Mesenchymal stem cell (in vitro differentiated cells and primary cell): ENCODE results near the gene SV2B.

ENCODE experiments used
- DNase-seq: peaks from one replicate; pipeline ENCODE4 v3.0.0-alpha.2; 2013
- H2AFZ ChIP-seq: one replicate; pipeline ENCODE4 v1.6.1; 2013; ENCODE audit warnings: low read depth, mild to moderate bottlenecking, control low read depth, inconsistent platforms, low read length, moderate library complexity
- H2AK5ac ChIP-seq: 2 replicates; pipeline ENCODE4 v1.6.1; 2013; ENCODE audit warnings: low read length, moderate library complexity, mild to moderate bottlenecking, inconsistent platforms; ENCODE audit not compliant: severe bottlenecking
- H2BK120ac ChIP-seq: one replicate; pipeline ENCODE4 v1.6.1; 2013; ENCODE audit warnings: low read depth, mild to moderate bottlenecking, inconsistent platforms, low read length, moderate library complexity
- H2BK12ac ChIP-seq, 2 experiments: one replicate each; pipeline ENCODE4 v1.6.1; 2013; ENCODE audit warnings: inconsistent platforms in 2 of 2, low read length in 2 of 2, mild to moderate bottlenecking in 2 of 2, moderate library complexity in 2 of 2, control low read depth in 1 of 2
- H2BK15ac ChIP-seq: one replicate; pipeline ENCODE4 v1.6.1; 2013; ENCODE audit warnings: mild to moderate bottlenecking, low read depth, inconsistent platforms; ENCODE audit not compliant: poor library complexity, severe bottlenecking
- H2BK5ac ChIP-seq: 2 replicates; pipeline ENCODE4 v1.6.1; 2013; ENCODE audit warnings: low read depth, mild to moderate bottlenecking, low read length, control low read depth, inconsistent platforms; ENCODE audit not compliant: poor library complexity, severe bottlenecking
- H3K14ac ChIP-seq, 2 experiments: one replicate each; pipeline ENCODE4 v1.6.1; 2013; ENCODE audit warnings: inconsistent platforms in 2 of 2, low read length in 2 of 2, control low read depth in 1 of 2, mild to moderate bottlenecking in 1 of 2, moderate library complexity in 1 of 2
- H3K18ac ChIP-seq, 2 experiments: one replicate each; pipeline ENCODE4 v1.6.1; 2013; ENCODE audit warnings: inconsistent platforms in 2 of 2, low read length in 2 of 2, control low read depth in 1 of 2, low read depth in 1 of 2, mild to moderate bottlenecking in 1 of 2
- H3K23ac ChIP-seq, 2 experiments: one replicate each; pipeline ENCODE4 v1.6.1; 2013; ENCODE audit warnings: inconsistent platforms in 2 of 2, low read length in 2 of 2, mild to moderate bottlenecking in 2 of 2, moderate library complexity in 2 of 2, control low read depth in 1 of 2
- H3K27ac ChIP-seq: 2 replicates; pipeline ENCODE4 v1.5.1; 2013; ENCODE audit warnings: mild to moderate bottlenecking, moderate library complexity, low read length, control low read depth, inconsistent platforms; ENCODE audit not compliant: poor library complexity, severe bottlenecking
- H3K27me3 ChIP-seq, 2 experiments: 2 replicates each; pipeline versions ENCODE4 v1.6.1 to v1.7.0; 2013; ENCODE audit warnings: low read length in 2 of 2, mild to moderate bottlenecking in 2 of 2, moderate library complexity in 2 of 2, control low read depth in 1 of 2, inconsistent platforms in 1 of 2; ENCODE audit not compliant: control insufficient read depth in 1 of 2, insufficient read depth in 1 of 2
- H3K36me3 ChIP-seq, 2 experiments: 2 replicates each; pipeline versions ENCODE4 v1.6.1 to v1.7.0; 2013; ENCODE audit warnings: low read length in 2 of 2, control low read depth in 1 of 2, inconsistent platforms in 1 of 2, low read depth in 1 of 2, mild to moderate bottlenecking in 1 of 2; ENCODE audit not compliant: insufficient read depth in 2 of 2, control insufficient read depth in 1 of 2
- H3K4ac ChIP-seq, 2 experiments: one replicate each; pipeline ENCODE4 v1.6.1; 2013; ENCODE audit warnings: inconsistent platforms in 2 of 2, low read length in 2 of 2, mild to moderate bottlenecking in 2 of 2, moderate library complexity in 2 of 2, control low read depth in 1 of 2, low read depth in 1 of 2
- H3K4me1 ChIP-seq: 2 replicates; pipeline ENCODE4 v1.6.1; 2013; ENCODE audit warnings: low read depth, low read length, control low read depth; ENCODE audit not compliant: control insufficient read depth, insufficient read depth
- H3K4me2 ChIP-seq: 2 replicates; pipeline ENCODE4 v1.6.1; 2013; ENCODE audit warnings: low read length, mild to moderate bottlenecking, inconsistent platforms; ENCODE audit not compliant: poor library complexity, severe bottlenecking
- H3K4me3 ChIP-seq, 2 experiments: 2 replicates each; pipeline versions ENCODE4 v1.5.1 to v1.7.0; 2013; ENCODE audit warnings: low read length in 2 of 2, mild to moderate bottlenecking in 2 of 2, control low read depth in 1 of 2, low read depth in 1 of 2; ENCODE audit not compliant: insufficient read depth in 1 of 2
- H3K79me1 ChIP-seq: replicated peaks from 2 replicates; pipeline ENCODE4 v1.6.1; 2013; ENCODE audit warnings: mild to moderate bottlenecking, control low read depth, low read length, inconsistent platforms; ENCODE audit not compliant: poor library complexity, severe bottlenecking
- H3K9ac ChIP-seq: 2 replicates; pipeline ENCODE4 v1.7.0; 2013; ENCODE audit warnings: mild to moderate bottlenecking, low read length, moderate library complexity
- H3K9me3 ChIP-seq: 2 replicates; pipeline ENCODE4 v1.7.0; 2013; ENCODE audit warnings: mild to moderate bottlenecking, low read length; ENCODE audit not compliant: control insufficient read depth
- H4K8ac ChIP-seq: one replicate; pipeline ENCODE4 v1.6.1; 2013; ENCODE audit warnings: inconsistent platforms, mild to moderate bottlenecking, low read length, moderate library complexity
- H4K91ac ChIP-seq: one replicate; pipeline ENCODE4 v1.6.1; 2013; ENCODE audit warnings: mild to moderate bottlenecking, low read length, inconsistent platforms
- WGBS: methylation state at CpG from one replicate; pipeline ENCODE4 v1.1.7; 2013; ENCODE audit warnings: mixed read lengths; 5-methylcytosine and 5-hydroxymethylcytosine counted together

SV2B gene

GRCh38 chr15:91331581-91331980 lies 231.5 kb downstream of the SV2B start:
- H3K27ac ChIP-seq = no peak overlapping the region
- H3K4me2 ChIP-seq = no peak overlapping the region
- no peak overlapping the region for H2BK120ac ChIP-seq
- H2BK12ac ChIP-seq = no peak overlapping the region
- no peak overlapping the region for H3K23ac ChIP-seq
- no peaks in the 10 kb centered on the region for H3K27me3 ChIP-seq
- H3K4ac ChIP-seq = no peak overlapping the region
- no peaks in the 10 kb centered on the region for H3K36me3 ChIP-seq
- no peak overlapping the region for H2BK5ac ChIP-seq
- 81% methylated on average over 3 of the region's 4 CpGs for WGBS
- H2AFZ ChIP-seq = no peak overlapping the region
- H3K4me1 ChIP-seq = no peaks in the 10 kb centered on the region
- no peak overlapping the region for H3K4me3 ChIP-seq
- H3K14ac ChIP-seq = no peak overlapping the region
- H3K9ac ChIP-seq = no peak overlapping the region
- H2AK5ac ChIP-seq = no peak overlapping the region
- H4K8ac ChIP-seq = no peak overlapping the region
- H3K18ac ChIP-seq = no peak overlapping the region
- H3K9me3 ChIP-seq = peaks cover 5% of the 10 kb centered on the region
- DNase-seq = no peak
- no peak overlapping the region for H4K91ac ChIP-seq
- no peak overlapping the region for H2BK15ac ChIP-seq
- H3K79me1 ChIP-seq = no peaks in the 10 kb centered on the region

GRCh38 chr15:91335702-91336101 lies 235.6 kb downstream of the SV2B start:
- Histone ChIP-seq H2BK12ac (no peak overlapping the region), H3K4me3 (no peak overlapping the region), H2BK120ac (no peak overlapping the region), H2AK5ac (no peak overlapping the region), H4K91ac (no peak overlapping the region), H3K4me1 (no peaks in the 10 kb centered on the region), H3K18ac (no peak overlapping the region), H2AFZ (no peak overlapping the region), H3K79me1 (no peaks in the 10 kb centered on the region), H3K36me3 (no peaks in the 10 kb centered on the region), H3K9me3 (no peaks in the 10 kb centered on the region), H4K8ac (no peak overlapping the region), H3K14ac (no peak overlapping the region), H3K27me3 (no peaks in the 10 kb centered on the region), H3K4ac (no peak overlapping the region), H3K4me2 (no peak overlapping the region), H3K27ac (no peak overlapping the region), H2BK5ac (no peak overlapping the region), H3K9ac (no peak overlapping the region), H2BK15ac (no peak overlapping the region), H3K23ac (no peak overlapping the region)
- WGBS = 20% methylated on average over 1 of the region's 3 CpGs
- no peak for DNase-seq

GRCh38 chr15:91336687-91337086 lies 236.6 kb downstream of the SV2B start:
- Histone ChIP-seq H3K9me3 (no peaks in the 10 kb centered on the region), H2BK15ac (no peak overlapping the region), H3K9ac (no peak overlapping the region), H3K27ac (no peak overlapping the region), H2BK5ac (no peak overlapping the region), H2BK120ac (no peak overlapping the region), H2AK5ac (no peak overlapping the region), H3K23ac (no peak overlapping the region), H3K4ac (no peak overlapping the region), H3K14ac (no peak overlapping the region), H4K8ac (no peak overlapping the region), H2BK12ac (no peak overlapping the region), H3K4me2 (no peak overlapping the region), H3K27me3 (peaks cover 0 to 5% of the 10 kb centered on the region in 2 experiments), H3K79me1 (no peaks in the 10 kb centered on the region), H3K36me3 (no peaks in the 10 kb centered on the region), H2AFZ (no peak overlapping the region), H4K91ac (no peak overlapping the region), H3K4me3 (no peak overlapping the region), H3K4me1 (no peaks in the 10 kb centered on the region), H3K18ac (no peak overlapping the region)
- 65% methylated on average over 3 of the region's 3 CpGs for WGBS
- DNase-seq = no peak

GRCh38 chr15:91338766-91339165 lies 238.7 kb downstream of the SV2B start:
- 34% methylated on average over 3 of the region's 3 CpGs for WGBS

More at GRCh38 chr15:91338766-91339165, 238.7 kb downstream of the SV2B start:
- Histone ChIP-seq H3K4me2 (no peak overlapping the region), H3K27me3 (peaks cover 0 to 14% of the 10 kb centered on the region in 2 experiments), H2AK5ac (no peak overlapping the region), H3K4me1 (no peaks in the 10 kb centered on the region), H3K14ac (no peak overlapping the region), H3K4me3 (no peak overlapping the region), H3K23ac (no peak overlapping the region), H3K27ac (no peak overlapping the region), H2BK5ac (no peak overlapping the region), H4K91ac (no peak overlapping the region), H3K79me1 (no peaks in the 10 kb centered on the region), H3K9me3 (no peaks in the 10 kb centered on the region), H2BK120ac (no peak overlapping the region), H3K4ac (no peak overlapping the region), H2BK12ac (no peak overlapping the region), H3K36me3 (no peaks in the 10 kb centered on the region), H4K8ac (no peak overlapping the region), H2BK15ac (no peak overlapping the region), H2AFZ (no peak overlapping the region), H3K9ac (no peak overlapping the region), H3K18ac (no peak overlapping the region)
- no peak for DNase-seq
